MCF 10A (cell line): ENCODE results near the gene PTPRQ. TPM values are rescaled to one million over a fixed set of nuclear protein-coding genes. Genes with fewer than 3 reads are reported as not detected.

Source experiments
- BruUV-seq: library from RNA; stranded (reverse); fragments of 400-500 nt; replicated peaks from 2 replicates; lab custom pipeline; 2021; lab: Mats Ljungman, UMichigan
- CTCF ChIA-PET: fragments of 300-600 bp; sonication (Branson Sonifier 250); formaldehyde crosslinking; extraction: SDS; loops from one replicate; lab custom pipeline; 2021; ENCODE audit warnings: antibody characterized with exemption, inconsistent platforms; lab: Yijun Ruan, JAX
- POLR2A ChIA-PET: fragments of 300-600, 350-650 bp; sonication (Branson Sonifier 250); formaldehyde crosslinking; extraction: SDS; loops from one replicate; lab custom pipeline; 2020; ENCODE audit warnings: antibody characterized with exemption, inconsistent platforms; lab: Yijun Ruan, JAX
- DNase-seq: peaks from one replicate; pipeline ENCODE4 v3.0.0-alpha.2; 2018; ENCODE audit not compliant: unreplicated experiment
- H3K27ac Mint-ChIP-seq: one replicate; pipeline ENCODE4 v1.8.0; 2022; ENCODE audit warnings: mild to moderate bottlenecking, low read depth, mixed read lengths; ENCODE audit not compliant: unreplicated experiment
- H3K27me3 Mint-ChIP-seq: one replicate; pipeline ENCODE4 v1.8.0; 2022; ENCODE audit warnings: mixed read lengths; ENCODE audit not compliant: insufficient read depth, unreplicated experiment
- H3K36me3 Mint-ChIP-seq: one replicate; pipeline ENCODE4 v1.8.0; 2022; ENCODE audit warnings: mild to moderate bottlenecking, moderate library complexity, mixed read lengths; ENCODE audit not compliant: insufficient read depth, unreplicated experiment
- H3K4me1 Mint-ChIP-seq: one replicate; pipeline ENCODE4 v1.8.0; 2022; ENCODE audit warnings: mixed read lengths; ENCODE audit not compliant: insufficient read depth, unreplicated experiment
- H3K4me3 Mint-ChIP-seq: one replicate; pipeline ENCODE4 v1.8.0; 2022; ENCODE audit warnings: mild to moderate bottlenecking, moderate library complexity, mixed read lengths; ENCODE audit not compliant: unreplicated experiment
- H3K9me3 Mint-ChIP-seq: one replicate; pipeline ENCODE4 v1.8.0; 2022; ENCODE audit warnings: mixed read lengths; ENCODE audit not compliant: unreplicated experiment
- CTCF ChIP-seq: fragments of 200-600 bp; IDR thresholded peaks from one replicate; pipeline ENCODE4 v1.8.0; 2022; ENCODE audit warnings: antibody characterized with exemption, mild to moderate bottlenecking; ENCODE audit not compliant: unreplicated experiment
- intact Hi-C: fragments of 100-400 bp; cut with micrococcal nuclease; formaldehyde crosslinking; loops from 2 replicates; pipeline ENCODE4 v1.14.1; 2022
- total RNA-seq: library from RNA; stranded (reverse); gene quantifications from 2 replicates; pipeline ENCODE4 v1.2.3, GENCODE V29; 2022

The PTPRQ gene
- total RNA-seq, 1 experiment from 2014 or later: not detected

- no TSS peak for BruUV-seq
- ChIA-PET POLR2A (no interaction called here), CTCF (no interaction called here)
- no peak overlapping the region for H3K4me3 Mint-ChIP-seq
- no peak for TF ChIP-seq CTCF
- intact Hi-C loops: no loop called here
- H3K36me3 Mint-ChIP-seq: no peaks in the 10 kb centered on the region
- H3K9me3 Mint-ChIP-seq: no peaks in the 10 kb centered on the region
- no peaks in the 10 kb centered on the region for H3K4me1 Mint-ChIP-seq
- no peak for DNase-seq
- H3K27ac Mint-ChIP-seq: no peak overlapping the region
- H3K27me3 Mint-ChIP-seq: no peaks in the 10 kb centered on the region
Measured at GRCh38 chr12:80493466-80493865, 49.4 kb downstream of the PTPRQ start.

GRCh38 chr12:80494836-80495235 lies 50.8 kb downstream of the PTPRQ start:
- no peak for TF ChIP-seq CTCF
- Mint-ChIP-seq H3K9me3 (no peaks in the 10 kb centered on the region), H3K27ac (no peak overlapping the region), H3K27me3 (no peaks in the 10 kb centered on the region), H3K36me3 (no peaks in the 10 kb centered on the region), H3K4me1 (no peaks in the 10 kb centered on the region), H3K4me3 (no peak overlapping the region)
- ChIA-PET POLR2A (no interaction called here), CTCF (no interaction called here)
- intact Hi-C loops: no loop called here
- no peak for DNase-seq
- no TSS peak for BruUV-seq

- BruUV-seq: no TSS peak
- TF ChIP-seq CTCF: no peak
- no peak for DNase-seq
- H3K9me3 Mint-ChIP-seq: no peaks in the 10 kb centered on the region
- no peaks in the 10 kb centered on the region for H3K36me3 Mint-ChIP-seq
- intact Hi-C loops: no loop called here
- H3K4me1 Mint-ChIP-seq: no peaks in the 10 kb centered on the region
- POLR2A ChIA-PET: no interaction called here
- CTCF ChIA-PET: no interaction called here
- no peaks in the 10 kb centered on the region for H3K27me3 Mint-ChIP-seq
- no peak overlapping the region for H3K4me3 Mint-ChIP-seq
- no peak overlapping the region for H3K27ac Mint-ChIP-seq
Measured at GRCh38 chr12:80498059-80498728, 54.2 kb downstream of the PTPRQ start.

GRCh38 chr12:80504389-80505163 lies 60.5 kb downstream of the PTPRQ start:
- Mint-ChIP-seq H3K9me3 (no peaks in the 10 kb centered on the region), H3K27ac (no peak overlapping the region), H3K36me3 (no peaks in the 10 kb centered on the region), H3K27me3 (peaks cover 11% of the 10 kb centered on the region), H3K4me1 (no peaks in the 10 kb centered on the region), H3K4me3 (no peak overlapping the region)
- no peak for TF ChIP-seq CTCF
- ChIA-PET POLR2A (interaction anchor here (0.7 kb wide), 1 partner anchor 276 kb away, joined by 3 read pairs; no protein-coding TSS in a partner anchor), CTCF (no interaction called here)
- intact Hi-C loops: no loop called here
- no peak for DNase-seq
- no TSS peak for BruUV-seq
